T-helper 2 cell treated with Interferon-gamma antibody and Interleukin-4, amounts not matched to agents 100 ng/mL and 5 ng/mL, for 36 hours (primary cell): Measurements from ENCODE around the gene SLC38A10. TPM values are rescaled to one million over a fixed set of nuclear protein-coding genes. Genes with fewer than 3 reads are reported as not detected.
"Not testable (repeated sequence)": the region's sequence is repeated elsewhere in the genome, so short reads cannot be mapped to it uniquely, and the experiment has no call there.

ENCODE experiments used
- intact Hi-C: fragments of 100-400 bp; cut with micrococcal nuclease; formaldehyde crosslinking; loops from one replicate; pipeline ENCODE4 v1.15.1; 2023
- total RNA-seq: library from RNA; stranded (reverse); gene quantifications from 2 replicates; pipeline ENCODE4 v1.2.3, GENCODE V29; 2022

Gene SLC38A10
- total RNA-seq, 1 donor from 2014 or later, result 132 TPM

GRCh38 chr17:81312624-81313325 is 17.7 kb upstream of the SLC38A10 start:
- intact Hi-C loops, result no loop called here

DNA sequence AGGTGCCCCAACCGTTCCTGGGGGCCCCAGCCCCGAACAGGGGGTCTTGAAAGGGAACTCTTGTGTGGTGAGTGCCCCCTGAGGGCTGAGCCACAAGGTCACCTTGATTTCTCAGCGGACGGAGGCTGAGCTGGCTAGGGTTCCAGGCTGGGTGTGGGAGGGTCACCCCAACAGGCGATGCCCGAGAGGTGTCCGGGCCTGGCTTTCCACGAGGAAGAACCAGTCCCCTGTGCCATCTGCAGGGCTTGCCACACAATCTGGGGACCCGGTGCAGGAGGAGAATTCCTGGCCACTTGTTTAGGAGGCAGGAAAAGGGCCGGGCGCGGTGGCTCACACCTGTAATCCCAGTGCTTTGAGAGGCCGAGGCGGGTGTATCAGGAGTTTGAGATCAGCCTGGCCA is 16.8 kb upstream of the SLC38A10 start:
- intact Hi-C loops, result no loop called here

DNA sequence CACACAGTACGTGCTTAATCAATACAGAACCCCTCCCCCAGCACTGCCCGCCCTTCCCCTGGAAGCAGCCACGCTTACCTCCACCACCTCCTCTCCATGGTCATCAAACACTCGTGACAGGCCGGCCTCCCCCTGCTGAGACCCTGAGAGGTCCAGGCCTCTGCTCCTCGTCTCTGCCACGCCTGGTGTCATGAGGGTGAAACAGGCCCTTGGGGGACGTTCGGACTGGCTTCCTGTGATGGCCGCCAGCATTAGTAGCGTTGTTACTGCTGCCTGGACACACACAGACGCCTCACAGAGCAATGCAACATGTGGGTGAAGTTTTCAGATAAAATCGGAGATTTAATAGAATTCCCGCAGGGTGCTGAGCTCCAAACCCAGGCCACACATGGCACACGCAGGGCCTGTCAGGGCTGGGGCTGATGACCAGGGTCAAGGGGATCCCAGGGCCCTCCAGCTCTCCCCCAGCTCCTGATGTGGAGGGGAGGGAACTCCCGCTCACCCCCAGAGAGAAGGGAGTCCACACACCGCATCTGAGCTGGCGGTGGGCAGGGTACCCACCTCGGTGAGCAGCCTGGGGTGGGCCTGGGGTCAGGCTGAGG is 15.9 kb upstream of the SLC38A10 start:
- intact Hi-C loops, result no loop called here

- intact Hi-C loops, result no loop called here
Measured at GRCh38 chr17:81309859-81310839, 15.0 kb upstream of the SLC38A10 start.

GRCh38 chr17:81309140-81309858 is 14.2 kb upstream of the SLC38A10 start:
- intact Hi-C loops, result no loop called here

GRCh38 chr17:81308784-81309139 is 13.7 kb upstream of the SLC38A10 start:
- intact Hi-C loops, result not testable (repeated sequence)

DNA sequence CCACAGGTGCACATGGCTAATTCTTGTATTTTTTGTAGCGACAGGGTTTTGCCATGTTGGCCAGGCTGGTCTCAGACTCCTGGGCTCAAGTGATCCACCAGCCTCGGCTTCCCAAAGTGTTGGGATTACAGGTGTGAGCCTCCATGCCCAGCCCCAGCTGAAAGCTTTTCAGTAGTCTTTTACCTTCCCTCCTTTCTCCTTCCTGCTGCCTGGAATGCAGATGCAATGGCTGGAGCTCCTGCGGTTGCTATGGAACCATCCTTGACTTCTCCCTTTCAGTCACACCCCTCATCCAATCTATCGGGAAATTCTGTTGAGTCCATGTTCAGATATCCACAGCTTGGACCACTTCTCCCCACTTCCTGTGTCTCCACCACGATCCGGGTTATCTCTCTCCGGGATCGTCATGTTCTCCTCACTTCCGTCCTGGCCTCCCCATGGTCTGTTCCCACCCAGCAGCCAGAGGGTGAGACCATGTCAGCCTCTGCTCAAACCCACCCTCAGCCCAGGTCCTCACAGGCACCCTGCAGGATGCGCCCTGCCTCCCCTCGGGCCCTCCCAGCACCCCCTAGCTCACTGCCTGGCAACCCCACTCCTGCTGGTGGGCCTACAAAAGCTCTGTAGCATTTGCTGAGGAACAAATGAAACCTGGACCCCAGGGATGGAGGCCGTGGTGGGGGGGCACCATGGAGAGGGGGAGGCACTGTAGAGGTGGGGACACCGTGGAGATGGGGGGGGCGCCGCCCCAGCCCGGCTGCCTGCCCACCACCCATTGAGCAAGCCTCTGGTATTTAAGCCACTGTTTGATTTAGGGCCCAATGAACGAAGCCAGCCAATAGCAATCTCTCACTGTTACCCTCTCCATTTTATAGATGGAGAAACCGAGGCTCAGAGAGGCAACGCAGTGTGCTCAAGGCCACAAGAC is 12.8 kb upstream of the SLC38A10 start:
- intact Hi-C loops, result no loop called here

DNA sequence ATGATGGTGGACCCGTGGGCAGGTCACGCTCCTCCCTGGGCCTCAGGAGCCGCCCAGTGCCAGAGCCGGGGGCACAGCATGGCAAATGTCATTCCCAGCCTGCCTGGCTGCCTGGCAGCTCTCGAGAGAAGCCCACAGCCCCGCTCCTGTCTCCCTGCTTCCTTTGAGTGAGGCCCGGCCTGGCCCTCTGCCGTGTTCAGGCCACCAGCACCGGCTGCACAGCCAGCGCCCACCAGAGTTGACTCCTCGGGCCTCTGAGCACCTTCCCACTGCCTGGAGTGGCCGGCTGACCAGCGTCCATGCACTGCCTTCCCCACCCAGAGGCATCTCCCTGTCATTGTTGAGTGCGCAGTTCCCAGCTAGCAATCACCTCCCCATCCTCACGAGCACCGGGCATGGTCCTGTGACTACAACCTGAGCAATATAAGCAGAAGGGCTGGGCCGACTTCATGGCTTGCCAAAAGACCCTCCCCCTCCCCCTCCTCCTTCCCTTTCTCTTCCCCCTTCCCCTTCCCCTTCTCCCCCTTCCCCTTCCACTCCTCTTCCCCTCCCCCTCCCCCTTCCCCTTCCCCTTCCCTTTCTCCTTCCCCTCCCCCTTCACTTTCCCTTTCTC is 11.9 kb upstream of the SLC38A10 start:
- intact Hi-C loops, result no loop called here

DNA sequence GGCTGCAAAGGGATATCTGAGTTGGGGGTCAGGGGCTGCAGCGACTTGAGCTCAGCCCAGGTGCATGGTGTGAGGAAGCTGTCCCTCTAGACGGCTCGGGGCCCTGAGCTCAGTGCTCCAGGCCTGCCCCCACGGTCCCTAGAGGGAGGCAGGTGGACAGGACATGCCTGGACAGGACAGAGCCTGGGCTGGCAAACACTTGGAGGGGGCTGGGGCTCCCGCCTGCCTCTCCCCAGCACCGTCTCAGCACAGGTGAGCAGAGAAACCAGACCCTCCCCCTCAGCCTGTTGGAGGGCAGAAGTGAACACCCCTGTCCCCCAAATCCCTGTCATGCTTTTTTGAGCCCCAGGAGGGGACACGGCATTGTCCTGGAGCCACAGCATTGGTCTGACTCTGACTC is 11.4 kb upstream of the SLC38A10 start:
- intact Hi-C loops, result no loop called here

DNA sequence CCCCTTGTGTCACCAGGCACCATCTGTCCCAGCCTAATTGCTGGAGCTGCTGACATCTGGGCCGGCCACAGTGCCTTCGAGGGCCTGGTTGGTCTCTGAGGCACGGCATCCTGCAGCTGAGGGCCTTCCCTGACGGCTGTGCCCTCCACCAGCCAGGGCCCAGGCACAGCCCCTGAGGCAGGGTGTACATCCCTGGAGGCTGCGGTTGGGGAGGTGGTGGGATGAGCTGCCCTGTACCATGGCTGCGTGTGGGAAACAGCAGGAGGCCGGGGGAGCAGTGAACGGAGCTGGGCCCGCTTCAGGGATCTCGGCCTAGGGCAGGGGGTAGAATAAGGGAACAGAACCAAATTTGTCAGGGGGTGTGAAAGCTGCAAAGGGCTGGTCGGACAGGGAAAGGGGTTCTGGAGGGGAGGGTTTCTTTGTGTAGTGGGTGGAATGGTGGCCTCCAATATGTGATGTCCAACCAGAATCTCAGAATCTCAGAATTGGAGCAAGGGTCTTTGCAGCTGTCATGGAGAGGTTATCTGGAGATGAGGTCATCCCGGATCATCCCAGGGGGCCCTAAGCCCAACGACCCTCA is 10.0 kb upstream of the SLC38A10 start:
- intact Hi-C loops, result no loop called here

- intact Hi-C loops, result no loop called here
Measured at GRCh38 chr17:81304196-81305015, 9.3 kb upstream of the SLC38A10 start.

GRCh38 chr17:81303385-81303784 is 8.3 kb upstream of the SLC38A10 start:
- intact Hi-C loops, result no loop called here

DNA sequence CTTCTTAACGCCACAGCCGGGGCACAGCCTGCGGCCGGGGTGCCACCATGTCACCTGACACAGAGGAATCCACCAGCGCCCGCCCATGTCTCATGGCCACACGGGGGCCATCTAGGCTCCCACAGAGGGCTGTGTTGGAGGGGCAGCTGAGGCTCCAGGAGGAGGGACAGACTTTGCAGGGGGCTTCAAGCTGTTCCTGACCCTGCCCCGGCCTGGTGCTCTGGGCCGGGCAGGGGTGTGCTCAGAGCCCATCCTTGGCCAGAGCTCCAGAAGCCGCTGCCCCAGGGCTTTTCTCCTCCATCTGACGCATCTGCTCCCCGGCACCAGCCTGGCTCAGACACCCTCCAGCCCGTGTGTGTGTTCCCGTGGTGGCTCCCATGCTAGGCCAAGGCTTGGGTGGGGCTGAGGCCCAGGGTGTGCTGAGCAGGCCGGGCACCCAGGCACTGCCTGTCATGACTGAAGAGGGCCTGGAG is 7.8 kb upstream of the SLC38A10 start:
- intact Hi-C loops, result no loop called here

- intact Hi-C loops, result no loop called here
Measured at GRCh38 chr17:81302324-81302723, 7.2 kb upstream of the SLC38A10 start.

- intact Hi-C loops, result no loop called here
Measured at GRCh38 chr17:81301195-81302144, 6.4 kb upstream of the SLC38A10 start.

- intact Hi-C loops, result no loop called here
Measured at GRCh38 chr17:81300586-81301155, 5.6 kb upstream of the SLC38A10 start.
